Activated CD4-positive, CD25-positive, alpha-beta regulatory T cell treated with anti-CD3 and anti-CD28 coated beads, Interleukin-2, amount 50 U/mL, for 16 hours (primary cell): ENCODE data around the gene RBMX.
"Not testable (repeated sequence)": the region's sequence is repeated elsewhere in the genome, so short reads cannot be mapped to it uniquely, and the experiment has no call there.

Source experiments
- DNase-seq: peaks from one replicate; pipeline ENCODE4 v3.0.0-alpha.2; 2020; ENCODE audit warnings: low read depth, low spot score

Gene RBMX

DNA sequence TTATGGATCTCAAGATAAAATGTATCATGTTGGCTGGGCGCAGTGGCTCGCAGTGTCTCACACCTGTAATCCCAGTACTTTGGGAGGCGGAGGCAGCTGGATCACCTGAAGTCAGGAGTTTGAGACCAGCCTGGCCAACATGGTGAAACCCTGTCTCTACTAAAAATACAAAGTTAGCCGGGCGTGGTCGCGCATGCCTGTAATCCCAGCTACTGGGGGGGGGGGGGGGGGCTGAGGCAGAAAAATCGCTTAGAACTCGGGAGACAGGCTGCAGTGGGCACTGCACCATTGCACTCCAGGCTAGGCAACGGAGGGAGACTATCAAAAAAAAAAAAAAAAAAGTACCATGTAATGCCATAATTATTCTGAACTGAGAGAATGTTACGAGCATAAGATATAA lies 2.1 kb downstream of the RBMX start:
- DNase-seq: no peak

DNA sequence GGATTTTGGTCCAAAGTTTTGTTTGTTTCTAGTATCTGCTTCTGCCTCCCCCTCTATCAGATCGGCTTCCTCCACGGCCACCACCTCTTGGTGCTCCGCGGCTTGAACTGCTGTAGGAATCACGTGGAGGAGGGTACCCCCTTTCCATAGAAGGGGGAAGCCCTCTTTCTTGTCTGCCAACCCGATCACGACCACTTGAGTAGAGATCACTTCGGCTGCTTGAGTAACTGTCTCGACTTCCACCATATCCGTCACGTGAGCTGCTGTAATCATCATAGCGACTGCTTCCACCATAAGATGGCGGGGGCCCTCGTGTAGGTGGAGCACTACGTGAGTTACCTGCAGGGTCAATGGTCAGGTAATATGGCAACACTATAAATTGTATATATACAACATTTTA lies 6.4 kb downstream of the RBMX start:
- DNase-seq: not testable (repeated sequence)

DNA sequence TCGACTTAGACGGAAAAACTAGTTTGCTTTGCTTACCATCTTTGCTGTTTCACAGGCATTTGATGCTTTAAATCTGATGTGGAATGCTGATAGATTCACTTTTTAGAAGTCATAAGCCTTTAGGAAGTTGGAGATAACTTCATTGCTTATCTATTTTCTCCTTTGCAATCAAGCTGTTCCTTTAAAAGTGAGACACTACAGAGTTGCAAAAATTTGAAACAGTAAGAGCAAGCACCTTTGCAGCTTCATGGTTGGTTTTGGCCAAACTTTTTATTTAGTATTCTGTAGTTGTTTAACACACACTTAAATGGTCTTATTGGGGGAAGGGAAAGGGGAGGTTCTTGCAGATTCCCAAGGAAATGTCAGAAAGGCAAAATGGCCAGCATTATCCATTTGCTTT lies 7.3 kb downstream of the RBMX start:
- DNase-seq: not testable (repeated sequence)

DNA sequence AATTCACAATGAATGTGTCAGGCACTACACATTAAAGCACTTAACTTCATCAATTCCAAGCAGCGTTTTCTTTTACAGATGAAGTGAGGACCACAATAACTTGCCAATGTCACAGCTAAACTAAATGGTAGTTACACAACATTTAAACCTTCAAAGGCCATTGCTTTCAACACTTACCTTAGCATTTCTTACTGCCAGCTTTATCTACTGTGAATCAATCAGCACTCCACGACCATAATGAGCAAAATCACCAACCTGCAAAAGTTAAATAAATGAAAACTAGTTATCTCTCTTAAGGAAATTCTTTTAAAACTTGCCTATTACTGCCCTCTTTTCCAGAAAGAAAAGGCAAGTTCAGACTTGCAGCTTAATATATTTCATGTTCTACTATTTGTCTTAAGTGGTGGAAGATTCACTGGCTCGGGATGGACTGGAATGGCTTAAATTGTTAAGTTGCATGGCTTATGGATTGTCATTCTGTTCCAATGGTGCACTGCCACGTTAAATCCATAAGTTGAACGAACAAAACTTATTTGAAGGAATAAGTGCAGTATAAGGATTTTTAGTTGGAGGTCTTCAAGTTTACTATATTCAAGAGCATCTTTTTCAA lies 8.3 kb downstream of the RBMX start:
- DNase-seq: no peak

DNA sequence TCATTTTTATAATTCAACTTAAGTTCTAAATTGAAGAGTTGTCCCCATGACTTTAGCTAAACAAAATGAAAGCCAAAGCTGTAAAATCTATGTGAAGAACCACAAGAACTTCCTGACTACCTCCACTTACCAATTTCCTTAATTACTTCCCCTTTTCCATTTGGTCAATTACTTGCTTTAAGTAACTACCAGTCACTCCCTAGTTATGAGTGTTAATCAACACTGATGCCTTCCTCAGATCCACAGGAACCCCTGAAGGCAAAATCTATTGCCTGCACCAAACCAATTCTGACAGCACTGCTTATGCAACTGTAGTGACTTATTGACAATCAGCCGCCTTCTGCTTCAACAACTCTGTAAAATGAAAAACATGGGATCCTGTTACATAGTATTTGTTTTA lies 10.5 kb downstream of the RBMX start:
- DNase-seq: no peak

DNA sequence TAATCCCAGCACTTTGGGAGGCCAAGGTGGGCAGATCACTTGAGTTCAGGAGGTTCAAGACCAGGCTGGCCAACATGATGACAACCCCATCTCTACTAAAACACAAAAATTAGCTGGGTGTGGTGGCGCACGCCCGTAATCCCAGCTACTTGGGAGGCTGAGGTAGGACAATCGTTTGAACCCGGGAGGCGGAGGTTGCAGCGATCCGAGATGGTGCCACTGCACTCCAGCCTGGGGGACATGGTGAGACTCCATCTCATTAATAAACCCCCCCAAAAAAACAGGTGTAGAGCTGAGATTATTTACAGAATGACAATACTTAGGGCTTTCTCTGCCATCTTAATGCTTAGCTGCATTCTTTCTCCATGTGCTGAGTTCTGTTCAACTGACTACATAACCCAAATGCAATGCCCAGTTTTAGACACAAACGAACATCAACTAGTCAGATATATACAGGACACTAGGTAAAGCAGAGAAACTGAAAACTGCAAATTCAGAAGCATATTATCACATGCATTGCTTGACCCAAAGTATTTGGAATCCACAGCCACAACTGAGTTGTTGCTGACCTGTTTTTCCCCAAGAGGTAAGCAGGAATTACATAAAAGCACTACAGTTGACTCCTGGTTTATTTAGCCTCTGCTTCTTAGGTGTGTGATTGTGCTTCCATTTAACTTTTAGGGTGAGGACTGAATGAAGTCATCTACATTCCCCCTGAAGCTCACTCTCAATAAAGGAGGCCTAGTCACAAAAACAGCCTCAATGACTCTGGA lies 12.1 kb downstream of the RBMX start:
- DNase-seq: no peak

DNA sequence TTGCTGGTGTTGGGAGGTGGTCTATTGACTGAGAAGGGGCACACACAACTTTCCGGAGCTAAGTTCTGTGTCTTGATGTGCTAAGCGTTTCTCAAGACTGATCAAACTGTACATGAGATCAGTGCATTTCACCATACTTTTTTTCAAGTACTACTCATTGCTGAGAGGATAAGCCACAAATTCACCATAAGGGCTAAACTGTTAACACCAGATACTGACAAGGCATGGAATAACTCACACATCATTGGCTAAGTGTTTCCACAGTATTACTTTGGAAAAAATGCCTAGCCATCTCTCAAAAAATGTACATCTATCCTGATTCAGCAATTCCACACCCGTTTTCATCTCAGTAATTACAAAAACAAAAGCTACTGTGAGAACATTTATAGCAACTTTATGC lies 13.0 kb downstream of the RBMX start:
- DNase-seq: no peak

DNA sequence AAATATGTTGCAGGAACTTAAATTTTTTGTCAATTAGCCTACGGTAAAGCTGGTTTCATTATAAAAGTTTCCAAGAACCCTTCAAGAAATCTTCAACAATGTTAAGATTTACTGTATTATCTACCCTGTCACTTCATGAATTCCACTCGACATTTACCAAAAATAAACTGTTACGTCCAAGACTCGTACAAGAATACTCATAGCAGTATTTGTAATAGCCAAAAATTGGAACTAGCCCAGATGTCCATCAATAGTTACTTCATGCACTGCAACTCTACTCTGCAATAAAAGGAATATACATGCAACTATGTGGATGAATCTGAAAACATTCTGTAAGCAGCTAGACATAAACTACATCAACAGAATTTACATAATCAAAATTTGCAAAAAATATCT lies 13.4 kb downstream of the RBMX start:
- no peak for DNase-seq

DNA sequence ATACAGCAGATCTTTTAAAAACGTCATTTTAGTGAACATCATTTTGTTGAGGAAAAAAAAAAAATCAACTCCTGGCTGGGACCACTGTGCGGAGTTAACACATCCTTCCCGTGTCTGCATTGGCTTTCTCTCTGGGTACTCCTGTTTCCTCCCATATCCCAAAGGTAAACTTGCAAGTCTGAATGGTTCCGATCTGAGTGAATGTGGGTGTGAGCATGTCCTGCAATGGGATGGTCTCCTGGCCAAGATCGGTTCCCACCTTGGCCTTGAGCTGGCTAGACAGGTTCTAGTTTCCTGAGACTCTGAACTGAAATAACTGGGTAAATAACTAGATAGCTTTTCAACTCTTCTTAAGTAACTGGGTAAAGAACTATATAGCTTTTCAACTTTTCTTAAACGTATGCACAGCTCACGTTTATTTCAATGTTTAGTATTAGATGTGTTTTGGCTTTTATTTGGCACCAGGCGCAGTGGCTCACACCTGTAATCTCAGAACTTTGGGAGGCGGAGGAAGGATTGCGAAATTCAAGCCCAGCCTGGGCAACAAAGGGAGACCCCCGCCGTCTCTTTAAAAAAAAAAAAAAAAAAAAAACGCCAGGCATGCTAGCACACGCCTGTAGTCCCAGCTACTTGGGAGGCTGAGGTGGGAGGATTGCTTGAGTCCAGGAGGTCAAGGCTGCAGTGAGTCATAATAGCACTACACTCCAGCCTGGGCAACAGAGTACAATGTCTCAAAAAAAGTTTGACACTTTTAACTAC lies 14.0 kb downstream of the RBMX start:
- DNase-seq: no peak

DNA sequence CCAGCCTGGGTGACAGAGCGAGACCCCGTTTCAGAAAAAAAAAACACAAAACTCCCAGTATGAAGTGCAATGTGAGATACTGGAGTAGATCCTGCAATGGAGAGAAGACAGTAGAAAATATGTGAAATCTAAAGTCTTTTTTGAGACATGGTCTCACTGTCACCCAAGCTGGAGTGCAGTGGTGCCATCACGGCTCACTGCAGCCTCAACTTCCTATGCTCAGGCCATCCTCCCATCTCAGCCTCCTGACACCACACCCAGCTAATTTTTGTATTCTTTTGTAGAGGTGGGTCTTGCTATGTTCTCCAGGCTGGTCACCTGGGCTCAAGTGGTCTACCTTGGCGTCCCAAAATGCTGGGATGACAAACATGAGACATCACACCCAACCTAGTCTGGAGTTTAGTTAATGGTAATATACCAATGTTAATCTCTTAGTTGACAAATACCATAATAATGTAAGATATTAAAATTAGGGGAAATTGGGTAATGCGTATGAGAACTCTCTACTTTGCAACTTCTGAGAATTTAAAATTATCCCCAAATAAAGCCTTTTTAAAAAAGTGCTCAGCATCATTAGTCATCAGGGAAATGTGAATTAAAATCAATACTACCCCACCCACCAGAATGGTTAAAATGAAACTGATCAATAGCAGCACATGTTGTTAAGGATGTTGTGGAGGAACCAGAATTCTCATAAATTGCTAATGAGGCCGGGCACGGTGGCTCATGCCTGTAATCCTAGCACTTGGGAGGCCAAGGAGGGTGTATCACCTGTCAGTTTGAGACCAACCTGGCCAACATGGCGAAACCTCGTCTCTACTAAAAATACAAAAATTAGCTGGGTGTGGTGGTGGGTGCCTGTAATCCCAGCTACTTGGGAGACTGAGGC lies 15.0 kb downstream of the RBMX start:
- no peak for DNase-seq

DNA sequence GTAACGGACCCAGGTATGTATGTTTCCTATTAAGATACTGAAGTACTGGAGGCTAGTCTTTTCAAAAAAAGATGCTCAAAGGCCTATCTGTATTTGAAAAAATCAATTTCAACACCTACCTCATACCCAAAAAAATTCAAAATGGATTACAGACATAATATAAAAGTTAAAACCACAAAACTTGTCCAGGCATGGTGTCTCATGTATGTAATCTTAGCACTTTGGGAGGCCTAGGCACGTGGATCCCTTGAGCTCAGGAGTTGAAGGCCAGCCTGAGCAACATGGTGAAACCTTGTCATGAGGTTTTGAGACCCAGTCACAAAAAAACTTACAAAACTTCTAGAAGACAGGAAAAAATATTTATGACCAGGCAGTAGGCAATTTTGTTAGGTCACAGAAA lies 16.7 kb downstream of the RBMX start:
- DNase-seq: no peak

DNA sequence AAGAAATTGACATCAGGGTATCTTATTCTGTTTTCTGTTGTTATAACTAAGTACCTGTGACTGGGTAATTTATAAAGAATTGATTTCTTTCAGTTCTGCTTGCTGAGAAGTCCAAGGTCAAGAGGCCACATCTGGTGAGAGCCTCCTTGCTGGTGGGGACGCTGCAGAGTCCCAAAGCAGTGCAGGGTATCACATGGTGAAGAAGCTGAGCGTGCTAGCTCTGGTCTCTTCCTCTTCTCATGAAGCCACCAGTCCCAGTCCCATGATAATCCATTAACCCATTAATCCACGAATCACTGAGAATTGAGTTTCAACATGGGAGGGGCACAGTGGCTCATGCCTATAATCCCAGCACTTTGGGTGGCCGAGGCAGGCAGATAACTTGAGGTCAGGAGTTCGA lies 18.0 kb downstream of the RBMX start:
- DNase-seq: no peak

DNA sequence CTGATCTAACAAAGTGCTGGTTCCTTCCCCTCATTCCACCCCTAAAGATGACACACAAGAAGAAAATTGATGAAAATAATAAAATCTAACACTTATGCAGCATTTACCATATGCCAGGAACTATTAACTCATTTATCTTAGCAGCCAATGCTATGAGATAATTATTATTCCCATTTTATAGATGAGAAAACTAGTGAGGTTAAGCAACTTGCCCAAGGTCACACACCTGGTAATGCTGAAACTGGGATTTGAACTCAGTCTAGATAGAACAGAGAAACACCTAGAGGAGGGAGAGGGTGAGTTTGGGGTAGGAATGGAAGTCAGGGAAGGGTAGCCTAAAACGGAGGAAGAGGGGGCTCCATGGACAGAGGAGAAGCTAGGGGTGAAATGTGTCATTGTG lies 18.6 kb downstream of the RBMX start:
- DNase-seq: no peak

DNA sequence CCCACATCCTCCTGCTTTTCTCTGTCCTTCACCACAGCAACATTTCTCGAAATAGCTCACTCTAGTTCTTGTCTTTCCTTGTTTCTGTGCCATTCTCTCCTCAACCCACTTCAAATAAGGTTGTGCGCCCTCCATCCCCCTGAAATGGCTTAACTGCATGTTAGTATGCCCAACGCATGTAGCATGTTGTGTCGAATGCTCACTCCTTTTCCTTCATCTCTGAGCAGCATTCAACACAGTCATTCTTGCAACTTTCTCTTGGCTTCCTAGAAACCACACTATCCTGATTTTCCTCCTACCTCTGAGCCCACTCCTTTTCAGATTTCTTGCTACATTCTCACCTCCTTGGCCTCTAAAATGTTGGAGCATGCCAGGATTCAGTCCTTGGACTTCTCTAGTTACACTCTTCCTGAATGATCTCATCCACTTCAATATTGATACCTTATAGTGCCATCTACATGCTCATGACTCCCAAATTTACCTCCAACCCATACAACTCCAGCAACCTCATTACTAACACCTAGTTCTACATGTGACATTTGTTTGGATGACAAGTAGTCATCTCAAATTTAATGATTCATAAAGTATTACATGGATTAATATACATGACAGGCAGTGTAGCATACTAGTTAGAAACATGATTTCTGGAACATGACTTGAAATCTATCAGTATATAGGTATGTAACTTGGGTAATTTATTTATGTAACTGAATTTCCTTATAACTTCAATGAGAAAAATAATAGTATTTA lies 22.3 kb downstream of the RBMX start:
- no peak for DNase-seq

DNA sequence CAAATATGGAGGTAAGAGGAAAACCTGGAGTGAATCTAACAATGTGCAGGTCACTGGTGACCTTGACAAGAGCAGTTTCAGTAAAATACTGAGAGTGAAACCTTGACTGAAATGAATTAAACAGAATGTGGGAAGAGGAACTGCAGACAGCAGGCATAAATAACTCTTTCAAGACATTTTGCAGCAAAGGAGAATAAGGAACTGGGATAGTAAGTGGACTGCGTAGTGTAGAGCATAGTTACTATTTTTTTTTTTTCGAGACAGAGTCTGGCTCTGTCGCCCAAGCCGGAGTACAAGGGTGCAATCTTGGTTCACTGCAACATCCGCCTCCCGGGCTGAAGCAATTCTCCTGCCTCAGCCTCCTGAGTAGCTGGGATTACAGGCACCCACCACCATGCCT lies 24.0 kb downstream of the RBMX start:
- DNase-seq: no peak

DNA sequence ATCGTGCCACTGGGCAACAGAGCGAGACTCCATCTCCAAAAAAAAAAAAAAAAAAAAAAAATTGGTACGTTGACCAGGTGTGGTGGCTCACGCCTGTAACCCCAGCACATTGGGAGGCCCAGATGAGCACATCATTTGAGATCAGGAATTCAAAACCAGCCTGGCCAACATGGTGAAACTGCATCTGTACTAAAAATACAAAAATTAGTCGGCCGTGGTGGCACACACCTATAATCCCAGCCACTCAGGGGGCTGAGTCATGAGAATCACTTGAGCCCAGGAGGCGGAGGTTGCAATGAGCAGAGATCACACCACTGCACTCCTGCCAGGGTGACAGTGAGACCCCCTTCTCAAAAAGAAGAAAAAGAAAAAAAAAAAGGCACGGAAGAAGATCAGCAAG lies 24.5 kb downstream of the RBMX start:
- DNase-seq: no peak

DNA sequence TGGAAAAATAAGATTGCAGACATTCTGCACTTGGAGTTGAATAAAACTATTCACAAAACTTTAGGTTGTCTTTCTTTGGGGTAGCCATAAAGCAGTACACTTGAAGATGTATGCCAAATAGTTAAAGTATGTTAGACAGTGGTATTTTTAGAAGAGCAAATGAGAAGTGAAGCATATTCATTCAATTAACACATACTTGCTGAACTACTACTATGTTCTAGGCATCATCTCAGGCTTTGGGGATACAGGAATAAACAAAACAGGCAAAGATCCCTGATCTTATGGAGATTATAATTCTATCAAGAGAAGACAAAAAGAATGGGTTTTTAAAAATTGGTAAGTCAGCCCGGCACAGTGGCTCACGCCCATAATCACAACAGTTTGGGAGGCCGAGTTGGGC lies 29.0 kb downstream of the RBMX start:
- no peak for DNase-seq

DNA sequence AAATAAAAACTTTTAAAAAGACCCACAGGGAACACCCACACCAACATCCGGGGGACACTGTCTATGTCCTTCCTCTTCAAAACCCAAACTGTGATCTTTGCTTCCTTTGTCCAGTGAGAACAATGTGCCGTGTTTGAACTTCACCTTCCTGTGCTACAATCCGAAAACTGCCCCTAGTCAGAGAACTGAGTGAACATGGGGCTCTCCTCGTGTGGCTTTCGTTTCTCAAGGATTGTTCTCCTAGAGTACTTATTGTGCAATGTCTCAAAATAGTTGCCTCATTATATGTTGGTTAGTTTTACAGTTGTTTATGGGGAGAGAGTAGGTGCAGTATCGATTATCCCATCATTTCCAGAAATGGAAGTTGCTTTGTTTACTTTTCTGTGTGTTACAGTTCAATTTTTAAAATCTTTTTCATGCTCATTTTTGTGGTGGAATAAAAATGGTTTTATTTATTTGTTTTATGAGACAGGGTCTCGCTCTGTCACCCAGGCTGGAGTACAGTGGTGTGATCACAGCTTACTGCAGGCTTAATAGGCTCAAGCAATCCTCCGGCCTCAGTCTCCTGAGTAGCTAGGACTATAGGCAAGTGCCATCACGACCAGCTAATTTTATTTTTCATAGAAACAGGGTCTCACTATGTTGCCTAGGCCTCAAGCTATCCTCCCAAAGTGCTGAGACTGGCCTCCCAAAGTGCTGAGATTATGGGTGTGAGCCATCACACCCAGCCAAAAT lies 29.9 kb downstream of the RBMX start:
- no peak for DNase-seq

DNA sequence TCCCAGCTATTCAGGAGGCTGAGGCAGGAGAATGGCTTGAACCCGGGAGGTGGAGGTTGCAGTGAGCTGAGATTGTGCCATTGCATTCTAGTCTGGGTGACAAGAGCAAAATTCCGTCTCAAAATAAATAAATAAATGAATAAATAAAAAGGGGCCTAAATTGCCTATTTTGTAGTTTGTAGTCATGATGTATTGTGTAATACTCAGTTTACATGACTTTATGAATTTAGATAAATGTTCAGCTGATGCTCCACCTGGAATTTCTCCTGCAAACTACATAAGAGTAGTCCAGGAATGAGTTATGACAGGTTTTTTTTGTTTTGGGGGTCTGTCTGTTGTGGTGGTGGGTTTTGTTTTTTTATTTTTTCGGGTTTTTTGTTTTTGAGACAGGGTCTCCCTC lies 31.1 kb downstream of the RBMX start:
- no peak for DNase-seq

DNA sequence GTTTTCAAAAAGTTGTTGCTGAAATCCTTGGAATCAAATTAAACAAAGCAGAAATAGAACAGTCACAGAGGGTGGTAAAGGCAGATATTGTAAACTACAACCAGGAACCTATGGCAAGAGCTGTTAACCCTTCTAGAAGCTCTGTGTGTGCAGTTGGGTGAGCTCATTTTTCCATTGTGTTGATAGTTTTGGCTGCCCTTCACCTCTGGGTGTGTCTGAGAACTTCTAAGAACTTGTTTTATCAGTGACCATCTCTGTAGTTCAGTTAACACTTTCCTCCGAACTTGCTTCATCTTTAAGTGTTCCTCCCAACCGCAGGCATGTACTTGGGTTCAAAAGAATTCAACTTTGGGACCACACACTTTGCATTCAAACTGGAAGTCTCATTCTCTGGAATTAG lies 32.7 kb downstream of the RBMX start:
- no peak for DNase-seq

DNA sequence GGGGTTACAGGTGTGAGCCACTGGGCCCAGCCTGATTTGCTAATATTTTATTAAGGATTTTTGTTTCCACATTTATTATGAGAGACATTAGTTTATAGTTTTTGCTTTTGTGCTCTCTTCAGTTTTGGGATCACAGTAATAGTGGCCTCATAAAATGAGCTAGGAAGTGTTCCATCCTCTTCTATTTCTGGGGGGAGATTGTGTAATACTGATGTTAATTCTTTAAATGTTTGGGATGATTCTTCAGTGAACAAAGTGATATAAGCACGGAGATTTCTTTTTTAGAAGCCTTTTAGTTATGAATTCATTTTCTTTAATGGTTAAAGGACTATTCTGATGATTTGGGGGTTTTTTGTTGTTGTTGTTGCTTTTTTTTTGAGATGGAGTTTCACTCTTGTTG lies 41.3 kb downstream of the RBMX start:
- DNase-seq: no peak
